GM23248 (cell line): ENCODE results near the gene GLIPR2.

Experiments used
- EZH2 ChIP-seq: fragments of 200-600 bp; sonication (generic); IDR thresholded peaks from 2 replicates; pipeline ENCODE4 v1.6.1; 2018; ENCODE audit warnings: antibody characterized with exemption, mild to moderate bottlenecking; ENCODE audit not compliant: insufficient read depth, poor library complexity, severe bottlenecking
- EZH2phosphoT487 ChIP-seq: fragments of 200-600 bp; sonication (generic); IDR thresholded peaks from 2 replicates; pipeline ENCODE4 v1.6.1; 2018; ENCODE audit warnings: antibody characterized with exemption, moderate library complexity, mild to moderate bottlenecking, low read depth; ENCODE audit not compliant: insufficient read depth

DNA sequence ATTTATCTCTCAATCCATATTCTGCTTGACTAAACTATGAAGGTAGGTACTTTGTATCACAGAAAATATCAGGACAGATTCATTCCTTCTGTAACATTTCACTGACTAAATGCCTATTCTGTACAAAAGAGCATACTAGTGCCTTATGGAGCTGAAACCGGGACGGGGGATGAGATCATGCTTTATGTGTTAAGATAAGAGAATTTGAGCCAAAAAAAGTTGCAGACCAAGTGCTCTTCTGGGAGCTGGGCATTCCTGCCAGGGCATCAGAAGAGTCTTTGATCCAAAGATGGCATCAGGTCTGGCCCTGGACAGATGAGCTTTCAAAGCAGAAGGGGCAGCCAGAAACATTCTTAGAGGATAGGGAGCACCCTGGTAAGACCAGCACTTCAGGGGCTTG is 27.5 kb upstream of the GLIPR2 start:
- TF ChIP-seq EZH2phosphoT487 (no peak), EZH2 (no peak)
